ENCODE measurements around the gene MINK1. TPM values are rescaled to one million over a fixed set of nuclear protein-coding genes. Genes with fewer than 3 reads are reported as not detected.
A peak's percentile ranks its signal among the peaks of the same experiment; 100 is the strongest.

The MINK1 gene
- total and polyA plus RNA-seq, 2 of the 13 experiments (the other 11 are each of a cell fraction or from before 2014, with no cell fraction given), result 17.2 to 63.9 TPM

DNA sequence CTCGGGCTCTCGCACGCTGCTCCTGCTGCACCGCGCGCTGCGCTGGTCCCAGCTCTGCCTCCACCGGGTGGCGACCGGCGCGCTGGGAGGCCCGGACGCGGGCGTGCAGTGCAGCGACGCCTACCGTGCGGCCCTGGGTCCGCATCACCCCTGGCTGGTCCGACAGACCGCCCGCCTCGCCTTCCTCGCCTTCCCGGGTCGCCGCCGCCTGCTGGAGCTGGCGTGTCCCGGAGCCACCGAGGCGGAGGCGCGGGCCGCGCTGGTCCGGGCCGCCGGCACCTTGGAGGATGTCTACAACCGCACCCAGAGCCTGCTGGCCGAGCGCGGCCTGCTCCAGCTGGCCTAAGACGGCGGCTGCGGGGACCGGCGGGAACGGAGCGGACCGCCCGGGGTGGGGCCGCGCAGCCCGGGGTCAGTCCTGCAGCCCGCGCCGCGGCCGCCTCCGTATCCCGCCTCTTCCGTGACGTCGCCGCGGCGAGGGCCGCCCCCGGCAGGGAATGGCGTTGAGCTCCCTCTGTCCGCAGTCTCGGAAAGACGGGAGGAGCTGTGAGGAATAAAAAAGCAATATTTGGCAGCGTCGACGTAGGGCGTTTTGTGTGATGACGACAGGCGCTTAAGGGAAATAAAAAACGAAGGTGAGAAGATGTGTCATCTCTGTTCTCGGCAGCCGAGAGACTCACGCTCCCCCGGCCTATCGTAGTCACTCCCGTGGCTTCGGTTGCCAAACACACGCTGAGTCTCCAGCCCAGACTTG, 43.0 kb upstream of the MINK1 start (continued):
- TF ChIP-seq ZBTB33 (CRISPR knock-in tag; IDR thresholded peaks at IDR 0.05) (no peak), RFXAP (CRISPR knock-in tag; IDR thresholded peaks at IDR 0.05; ENCODE audit: borderline replicate concordance) (peak; percentile 85; the same call in 1 of the 2 replicates), ZBTB20 (CRISPR knock-in tag; IDR thresholded peaks at IDR 0.05; ENCODE audit: borderline replicate concordance, low read depth) (no peak; the same call in 1 of the 2 replicates), CENPT (CRISPR knock-in tag; IDR thresholded peaks at IDR 0.05; ENCODE audit: low read depth) (no peak), ZNF891 (CRISPR knock-in tag; IDR thresholded peaks at IDR 0.05) (no peak), ZBTB25 (CRISPR knock-in tag; IDR thresholded peaks at IDR 0.05) (no peak; the same call in 1 of the 2 replicates), IKZF4 (CRISPR knock-in tag; IDR thresholded peaks at IDR 0.05; ENCODE audit: borderline replicate concordance, low read depth, not compliant biosample characterization) (no peak), SP4 (CRISPR knock-in tag; IDR thresholded peaks at IDR 0.05) (no peak; the same call in 1 of the 2 replicates), ZNF12 (CRISPR knock-in tag; IDR thresholded peaks at IDR 0.05) (no peak), TP53 (CRISPR knock-in tag; conservative IDR thresholded peaks at IDR 0.05) (no peak; the same call in 1 of the 2 replicates), RBFOX2 (IDR thresholded peaks at IDR 0.05; ENCODE audit: low read depth, low read length) (peak; percentile 97), PHB2 (IDR thresholded peaks at IDR 0.05; ENCODE audit: partially characterized antibody) (no peak), ZNF546 (CRISPR knock-in tag; conservative IDR thresholded peaks at IDR 0.05) (peak; percentile 82; the same call in 1 of the 2 replicates), KLF12 (CRISPR knock-in tag; IDR thresholded peaks at IDR 0.05; ENCODE audit: borderline replicate concordance) (0 out of 2 replicates have a peak, but pooled peaks have one; percentile 59), SNAPC4 (CRISPR knock-in tag; IDR thresholded peaks at IDR 0.05) (no peak)
- TF ChIP-seq, protein P1, sequence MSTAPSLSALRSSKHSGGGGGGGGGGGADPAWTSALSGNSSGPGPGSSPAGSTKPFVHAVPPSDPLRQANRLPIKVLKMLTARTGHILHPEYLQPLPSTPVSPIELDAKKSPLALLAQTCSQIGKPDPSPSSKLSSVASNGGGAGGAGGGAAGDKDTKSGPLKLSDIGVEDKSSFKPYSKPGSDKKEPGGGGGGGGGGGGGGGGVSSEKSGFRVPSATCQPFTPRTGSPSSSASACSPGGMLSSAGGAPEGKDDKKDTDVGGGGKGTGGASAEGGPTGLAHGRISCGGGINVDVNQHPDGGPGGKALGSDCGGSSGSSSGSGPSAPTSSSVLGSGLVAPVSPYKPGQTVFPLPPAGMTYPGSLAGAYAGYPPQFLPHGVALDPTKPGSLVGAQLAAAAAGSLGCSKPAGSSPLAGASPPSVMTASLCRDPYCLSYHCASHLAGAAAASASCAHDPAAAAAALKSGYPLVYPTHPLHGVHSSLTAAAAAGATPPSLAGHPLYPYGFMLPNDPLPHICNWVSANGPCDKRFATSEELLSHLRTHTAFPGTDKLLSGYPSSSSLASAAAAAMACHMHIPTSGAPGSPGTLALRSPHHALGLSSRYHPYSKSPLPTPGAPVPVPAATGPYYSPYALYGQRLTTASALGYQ (CRISPR knock-in tag; IDR thresholded peaks at IDR 0.05), result no peak
- TF ChIP-seq, protein P2, sequence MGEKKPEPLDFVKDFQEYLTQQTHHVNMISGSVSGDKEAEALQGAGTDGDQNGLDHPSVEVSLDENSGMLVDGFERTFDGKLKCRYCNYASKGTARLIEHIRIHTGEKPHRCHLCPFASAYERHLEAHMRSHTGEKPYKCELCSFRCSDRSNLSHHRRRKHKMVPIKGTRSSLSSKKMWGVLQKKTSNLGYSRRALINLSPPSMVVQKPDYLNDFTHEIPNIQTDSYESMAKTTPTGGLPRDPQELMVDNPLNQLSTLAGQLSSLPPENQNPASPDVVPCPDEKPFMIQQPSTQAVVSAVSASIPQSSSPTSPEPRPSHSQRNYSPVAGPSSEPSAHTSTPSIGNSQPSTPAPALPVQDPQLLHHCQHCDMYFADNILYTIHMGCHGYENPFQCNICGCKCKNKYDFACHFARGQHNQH (CRISPR knock-in tag; IDR thresholded peaks at IDR 0.05), result no peak
